ENCODE measurements around the gene LIFR. TPM values are rescaled to one million over a fixed set of nuclear protein-coding genes. Genes with fewer than 3 reads are reported as not detected.

LIFR gene
- total RNA-seq, 1 donor from 2014 or later = 110 TPM

DNA sequence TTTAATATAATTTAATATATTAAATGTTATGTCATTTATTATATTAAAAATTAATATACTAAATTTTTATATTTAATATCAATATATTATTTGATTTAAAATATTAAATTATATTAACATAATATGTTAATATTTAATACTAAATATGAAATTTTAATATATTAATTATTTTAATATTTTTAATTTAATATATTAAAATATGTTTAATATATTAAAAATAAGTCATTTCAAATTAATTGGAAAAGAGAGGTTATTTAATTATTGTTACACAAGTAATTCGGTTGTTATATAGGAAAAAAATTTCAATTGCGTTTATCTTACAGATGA lies 114.2 kb downstream of the LIFR start:
- intact Hi-C loops (cut with DNase I) = no loop called here

DNA sequence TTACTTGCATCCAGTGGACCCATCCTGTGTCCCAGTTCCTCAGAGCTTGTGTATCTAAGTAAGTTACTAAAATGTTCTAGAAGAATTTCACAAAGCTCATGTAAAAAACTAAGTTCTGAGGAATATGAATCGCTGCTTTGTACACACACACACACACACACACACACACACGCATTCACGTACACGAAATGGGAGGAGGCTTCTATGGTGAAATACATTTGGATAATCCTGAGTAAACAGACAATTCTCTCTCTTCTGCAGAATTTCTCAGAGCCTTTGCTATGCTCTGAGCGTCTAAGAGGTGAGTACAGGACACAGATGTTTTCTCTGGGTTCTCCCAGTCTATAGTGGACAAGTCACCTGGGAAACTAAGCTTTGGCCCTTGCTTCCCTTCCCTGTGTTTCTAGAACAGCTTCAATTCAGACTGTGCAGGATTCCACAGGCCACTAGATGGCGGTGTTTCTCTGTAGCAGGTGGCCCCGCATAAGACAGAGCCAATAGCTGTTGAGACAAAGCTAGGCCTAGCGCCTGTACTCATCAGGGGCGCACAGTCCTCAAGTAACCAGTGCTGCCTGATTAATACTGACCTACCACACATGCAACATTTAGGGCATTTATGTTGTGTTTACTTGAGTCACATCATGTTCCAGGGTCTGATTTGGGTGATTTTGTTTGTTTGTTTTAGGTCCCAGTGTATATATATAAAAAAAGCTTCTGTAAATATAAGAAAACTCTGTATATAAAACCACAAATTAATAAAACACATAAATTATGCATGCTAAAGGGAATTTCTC lies 114.8 kb downstream of the LIFR start:
- Histone ChIP-seq H3K4me3 (no peak overlapping the region), H3K27ac (no peak overlapping the region), H3K4me1 (no peaks in the 10 kb centered on the region), H3K27me3 (ENCODE audit: low read depth) (peaks cover 9% of the 10 kb centered on the region), H3K9me3 (no peaks in the 10 kb centered on the region), H3K36me3 (no peaks in the 10 kb centered on the region)
- TF ChIP-seq, protein P1, sequence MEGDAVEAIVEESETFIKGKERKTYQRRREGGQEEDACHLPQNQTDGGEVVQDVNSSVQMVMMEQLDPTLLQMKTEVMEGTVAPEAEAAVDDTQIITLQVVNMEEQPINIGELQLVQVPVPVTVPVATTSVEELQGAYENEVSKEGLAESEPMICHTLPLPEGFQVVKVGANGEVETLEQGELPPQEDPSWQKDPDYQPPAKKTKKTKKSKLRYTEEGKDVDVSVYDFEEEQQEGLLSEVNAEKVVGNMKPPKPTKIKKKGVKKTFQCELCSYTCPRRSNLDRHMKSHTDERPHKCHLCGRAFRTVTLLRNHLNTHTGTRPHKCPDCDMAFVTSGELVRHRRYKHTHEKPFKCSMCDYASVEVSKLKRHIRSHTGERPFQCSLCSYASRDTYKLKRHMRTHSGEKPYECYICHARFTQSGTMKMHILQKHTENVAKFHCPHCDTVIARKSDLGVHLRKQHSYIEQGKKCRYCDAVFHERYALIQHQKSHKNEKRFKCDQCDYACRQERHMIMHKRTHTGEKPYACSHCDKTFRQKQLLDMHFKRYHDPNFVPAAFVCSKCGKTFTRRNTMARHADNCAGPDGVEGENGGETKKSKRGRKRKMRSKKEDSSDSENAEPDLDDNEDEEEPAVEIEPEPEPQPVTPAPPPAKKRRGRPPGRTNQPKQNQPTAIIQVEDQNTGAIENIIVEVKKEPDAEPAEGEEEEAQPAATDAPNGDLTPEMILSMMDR (IDR thresholded peaks at IDR 0.05) = peak; percentile 94
- intact Hi-C loops (cut with DNase I) = no loop called here
- ATAC-seq (peak; percentile 94 to 95), DNase-seq (peak; percentile 82)

More for the DNA sequence above, 114.2 kb downstream of the LIFR start:
- Histone ChIP-seq H3K36me3 (no peaks in the 10 kb centered on the region), H3K4me1 (no peaks in the 10 kb centered on the region), H3K27me3 (ENCODE audit: low read depth) (peaks cover 8% of the 10 kb centered on the region), H3K9me3 (no peaks in the 10 kb centered on the region), H3K27ac (no peak overlapping the region), H3K4me3 (no peak overlapping the region)
- no peak for ATAC-seq
- DNase-seq = no peak
- TF ChIP-seq, protein P1 (IDR thresholded peaks at IDR 0.05) = no peak

DNA sequence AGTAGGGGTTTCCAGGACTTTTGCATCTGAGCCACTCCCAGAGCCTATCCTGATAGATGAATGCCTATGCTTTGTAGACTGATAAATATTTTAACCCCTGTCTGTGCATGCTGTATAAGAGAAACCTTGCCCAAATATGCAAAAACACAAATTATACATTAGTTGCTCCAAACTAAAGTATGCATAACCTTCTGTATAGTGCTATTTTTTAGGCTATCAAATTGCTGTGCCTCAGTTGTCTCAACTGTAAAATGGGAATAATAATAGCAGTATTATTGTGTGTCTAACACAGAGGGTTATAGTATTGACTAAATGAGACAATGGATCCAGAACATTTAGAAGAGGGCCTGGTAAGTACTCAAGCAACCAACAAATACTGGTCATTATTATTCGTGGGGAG lies 117.7 kb downstream of the LIFR start:
- Histone ChIP-seq H3K4me3 (no peak overlapping the region), H3K27ac (no peak overlapping the region), H3K36me3 (no peaks in the 10 kb centered on the region), H3K4me1 (no peaks in the 10 kb centered on the region), H3K9me3 (no peaks in the 10 kb centered on the region), H3K27me3 (ENCODE audit: low read depth) (peaks cover 21% of the 10 kb centered on the region)
- ATAC-seq (no peak), DNase-seq (no peak)
- intact Hi-C loops (cut with DNase I) = loop anchor here (5.0 kb wide), 1 partner anchor 369 kb away; no protein-coding TSS in a partner anchor
- TF ChIP-seq, protein P1 (IDR thresholded peaks at IDR 0.05) = no peak

DNA sequence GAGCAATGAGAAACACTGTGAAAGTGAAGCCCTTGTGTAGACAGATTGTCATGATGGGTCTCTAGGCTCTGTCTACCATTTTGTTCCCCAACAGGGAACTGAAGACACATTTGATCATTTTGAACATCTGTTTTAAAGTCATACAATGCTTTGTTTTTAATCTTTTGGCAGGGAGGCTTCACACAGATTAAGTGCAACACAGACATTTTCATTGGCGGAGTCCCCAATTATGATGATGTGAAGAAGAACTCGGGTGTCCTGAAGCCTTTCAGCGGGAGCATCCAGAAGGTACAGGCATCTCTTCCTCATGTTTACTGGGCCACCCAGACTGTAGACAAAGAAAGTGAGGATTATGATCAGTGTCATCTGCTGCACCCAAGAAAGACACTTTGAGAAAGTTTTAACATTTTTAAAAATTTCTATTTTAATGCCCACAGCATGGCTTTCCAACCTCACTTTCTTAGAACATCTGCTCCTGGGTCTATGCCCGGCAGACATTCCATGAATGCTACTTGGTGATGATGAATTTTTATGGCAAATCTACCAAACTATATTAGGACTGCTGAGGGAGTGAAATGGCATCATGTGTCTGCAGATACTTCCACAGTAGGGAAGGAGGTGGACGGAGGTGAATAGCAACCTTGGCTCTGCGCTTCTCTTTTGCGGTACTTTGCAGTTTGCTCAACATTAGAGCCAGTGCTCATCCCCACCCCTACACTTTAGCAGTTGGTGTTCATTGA lies 121.3 kb downstream of the LIFR start:
- intact Hi-C loops (cut with DNase I) = loop anchor here (5.0 kb wide), 1 partner anchor 372 kb away; no protein-coding TSS in a partner anchor
- Histone ChIP-seq H3K4me1 (no peaks in the 10 kb centered on the region), H3K9me3 (no peaks in the 10 kb centered on the region), H3K36me3 (no peaks in the 10 kb centered on the region), H3K4me3 (no peak overlapping the region), H3K27me3 (ENCODE audit: low read depth) (peaks cover 15% of the 10 kb centered on the region), H3K27ac (no peak overlapping the region)
- no peak for ATAC-seq
- no peak for DNase-seq
- TF ChIP-seq, protein P1 (IDR thresholded peaks at IDR 0.05) = no peak

DNA sequence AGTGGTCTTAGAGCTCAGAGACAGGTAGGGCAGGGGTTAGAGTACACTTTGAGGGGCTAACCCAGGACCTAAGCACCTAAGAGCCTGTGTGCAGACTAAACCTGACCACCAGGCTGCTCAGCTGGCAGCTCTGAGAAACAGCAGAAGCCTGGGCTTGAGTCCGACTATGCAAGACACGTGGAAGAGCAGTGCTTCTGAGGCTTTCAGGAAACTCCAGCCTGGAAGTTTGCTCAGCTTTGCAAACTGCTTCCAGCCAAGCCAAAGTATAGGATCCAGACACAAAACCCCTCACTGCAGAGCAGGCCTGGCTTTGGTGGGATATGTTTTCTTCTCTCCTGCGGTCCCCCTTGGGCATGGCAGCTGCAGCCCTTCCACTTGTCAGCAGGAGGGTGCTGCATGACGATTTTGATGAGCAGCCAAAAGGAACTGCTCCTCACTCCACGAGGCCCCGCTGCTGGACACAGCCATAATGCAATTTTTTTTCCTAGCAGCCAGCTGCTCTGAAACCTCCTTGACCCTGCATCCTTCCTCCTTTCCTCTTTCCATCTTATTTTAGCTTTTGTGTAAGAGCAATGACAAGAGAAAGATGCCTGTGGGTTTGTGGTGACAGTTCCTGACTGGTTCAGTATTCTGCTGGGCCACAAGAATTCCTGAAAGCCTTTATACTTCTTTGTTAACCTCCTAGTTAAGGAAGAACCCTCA lies 123.1 kb downstream of the LIFR start:
- TF ChIP-seq, protein P1 (IDR thresholded peaks at IDR 0.05) = no peak
- intact Hi-C loops (cut with DNase I) = no loop called here
- no peaks in the 10 kb centered on the region for H3K9me3 ChIP-seq
- no peaks in the 10 kb centered on the region for H3K4me1 ChIP-seq
- DNase-seq (no peak), ATAC-seq (peak; percentile 50 to 59)
- no peak overlapping the region for H3K4me3 ChIP-seq
- H3K27ac ChIP-seq = peak overlapping the region; percentile 31
- no peaks in the 10 kb centered on the region for H3K36me3 ChIP-seq
- H3K27me3 ChIP-seq (ENCODE audit: low read depth) = peaks cover 12% of the 10 kb centered on the region
